AG04449 (cell line): ENCODE results near the gene AAK1.

ENCODE experiments used
- CTCF ChIA-PET: fragments of 350-600 bp; formaldehyde crosslinking; extraction: SDS; loops from one replicate; lab custom pipeline; 2021; ENCODE audit warnings: antibody characterized with exemption; lab: Yijun Ruan, JAX
- POLR2A ChIA-PET: fragments of 400-600, 350-600 bp; formaldehyde crosslinking; extraction: SDS; loops from one replicate; lab custom pipeline; 2020; ENCODE audit warnings: antibody characterized with exemption, inconsistent platforms; lab: Yijun Ruan, JAX
- DNase-seq: peaks from one replicate; pipeline ENCODE4 v3.0.0-alpha.2; 2010; ENCODE audit warnings: low read depth, low spot score
- H3K4me3 ChIP-seq: 2 replicates; pipeline ENCODE4 v1.5.1; 2011; ENCODE audit warnings: low read depth, mild to moderate bottlenecking, control low read depth, low read length
- CTCF ChIP-seq: IDR thresholded peaks from one replicate; pipeline ENCODE4 v1.5.1; 2011; ENCODE audit warnings: mild to moderate bottlenecking, moderate library complexity, low read length, control low read depth, inconsistent platforms; ENCODE audit not compliant: insufficient read depth; ENCODE audit errors: missing control alignments

AAK1 gene

GRCh38 chr2:69686813-69687212 lies 43.3 kb upstream of the AAK1 start:
- TF ChIP-seq CTCF: no peak
- no peak for DNase-seq
- CTCF ChIA-PET: interaction anchor here (0.8 to 1.3 kb wide), 2 partner anchors 28 to 30 kb away, joined by 3 to 4 read pairs; no protein-coding TSS in a partner anchor
- POLR2A ChIA-PET: no interaction called here
- no peak overlapping the region for H3K4me3 ChIP-seq

GRCh38 chr2:69685321-69686048 lies 41.9 kb upstream of the AAK1 start:
- ChIA-PET POLR2A (no interaction called here), CTCF (interaction anchor here (1.1 kb wide), 1 partner anchor 120 kb away, joined by 3 read pairs; no protein-coding TSS in a partner anchor)
- no peak for TF ChIP-seq CTCF
- H3K4me3 ChIP-seq: no peak overlapping the region
- no peak for DNase-seq

GRCh38 chr2:69683170-69683971 lies 39.8 kb upstream of the AAK1 start:
- H3K4me3 ChIP-seq: no peak overlapping the region
- POLR2A ChIA-PET: interaction anchor here (0.9 kb wide), 1 partner anchor 33 kb away, joined by 3 read pairs; no protein-coding TSS in a partner anchor
- CTCF ChIA-PET: interaction anchor here (0.7 to 1.4 kb wide), 6 partner anchors 10 to 246 kb away, joined by 3 to 5 read pairs (median 3); partner anchors contain the start of gene NFU1
- DNase-seq: peak; percentile 21
- TF ChIP-seq CTCF: no peak

DNA sequence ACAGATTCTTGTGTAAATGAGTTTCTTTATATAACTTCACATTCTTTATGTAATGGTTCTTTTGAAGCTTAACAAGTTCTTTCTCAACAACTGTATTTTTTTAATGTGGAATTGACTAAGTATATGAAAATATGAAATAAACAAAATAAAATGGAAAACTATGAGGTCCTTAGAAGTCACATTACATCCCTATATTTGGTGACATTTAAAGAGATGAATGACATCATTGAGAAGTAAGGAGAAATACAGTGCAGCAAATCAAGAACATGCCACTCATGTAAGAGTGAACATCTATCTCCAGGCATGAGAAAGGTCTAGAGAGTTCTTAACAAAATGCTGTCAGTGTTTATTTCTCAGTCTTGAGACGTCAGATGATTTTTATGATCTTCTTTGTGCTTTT lies 39.0 kb upstream of the AAK1 start:
- POLR2A ChIA-PET: interaction anchor here (0.9 kb wide), 1 partner anchor 34 kb away, joined by 3 read pairs; no protein-coding TSS in a partner anchor
- CTCF ChIA-PET: interaction anchor here (0.7 to 1.4 kb wide), 3 partner anchors 11 to 245 kb away, joined by 3 read pairs; partner anchors contain the start of gene NFU1
- no peak for DNase-seq
- no peak overlapping the region for H3K4me3 ChIP-seq
- no peak for TF ChIP-seq CTCF

GRCh38 chr2:69680001-69680675 lies 36.6 kb upstream of the AAK1 start:
- no peak for TF ChIP-seq CTCF
- POLR2A ChIA-PET: no interaction called here
- H3K4me3 ChIP-seq: no peak overlapping the region
- CTCF ChIA-PET: no interaction called here
- no peak for DNase-seq
